ENCODE measurements around the gene CHMP6.

CHMP6 gene

DNA sequence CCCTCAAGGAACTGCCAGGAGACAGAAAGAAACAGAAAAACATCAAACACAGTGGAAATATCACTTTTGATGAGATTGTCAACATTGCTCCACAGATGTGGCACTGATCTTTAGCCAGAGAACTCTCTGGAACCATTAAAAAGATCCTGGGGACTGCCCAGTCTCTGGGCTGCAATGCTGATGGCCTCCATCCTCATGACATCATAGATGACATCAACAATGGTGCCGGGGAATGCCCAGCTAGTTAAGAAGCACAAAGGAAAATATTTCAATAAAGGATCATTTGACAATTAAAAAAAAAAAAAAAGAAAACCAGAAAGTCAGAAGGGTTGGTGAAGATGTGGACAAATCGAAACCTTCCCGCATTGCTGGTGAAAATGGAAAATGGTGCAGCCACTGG lies 14.9 kb upstream of the CHMP6 start:
- no peak for TF ChIP-seq ZNF274 (IDR thresholded peaks at IDR 0.05; ENCODE audit: low read depth, low read length)
- H3K4me3 ChIP-seq (ENCODE audit: low read length), result no peak overlapping the region

DNA sequence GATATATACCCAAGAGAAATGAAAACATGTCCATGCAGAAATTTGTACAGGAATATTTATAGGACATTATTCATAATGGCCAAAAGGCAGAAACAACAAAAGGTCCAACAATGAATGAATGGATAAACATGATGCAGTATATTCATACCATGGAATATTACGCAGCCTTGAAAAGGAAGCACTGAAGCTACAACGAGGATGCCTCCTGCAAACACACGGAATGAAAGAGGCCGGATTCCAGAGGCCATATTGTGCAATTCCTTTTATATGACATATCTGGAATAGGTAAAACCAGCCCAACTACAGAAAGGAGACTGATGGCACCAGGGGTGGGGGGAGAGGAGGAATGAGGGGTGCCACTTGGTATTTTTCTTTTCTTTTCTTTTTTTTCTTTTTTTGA lies 14.5 kb upstream of the CHMP6 start:
- no peak for TF ChIP-seq ZNF274 (IDR thresholded peaks at IDR 0.05; ENCODE audit: low read depth, low read length)
- no peak overlapping the region for H3K4me3 ChIP-seq (ENCODE audit: low read length)

DNA sequence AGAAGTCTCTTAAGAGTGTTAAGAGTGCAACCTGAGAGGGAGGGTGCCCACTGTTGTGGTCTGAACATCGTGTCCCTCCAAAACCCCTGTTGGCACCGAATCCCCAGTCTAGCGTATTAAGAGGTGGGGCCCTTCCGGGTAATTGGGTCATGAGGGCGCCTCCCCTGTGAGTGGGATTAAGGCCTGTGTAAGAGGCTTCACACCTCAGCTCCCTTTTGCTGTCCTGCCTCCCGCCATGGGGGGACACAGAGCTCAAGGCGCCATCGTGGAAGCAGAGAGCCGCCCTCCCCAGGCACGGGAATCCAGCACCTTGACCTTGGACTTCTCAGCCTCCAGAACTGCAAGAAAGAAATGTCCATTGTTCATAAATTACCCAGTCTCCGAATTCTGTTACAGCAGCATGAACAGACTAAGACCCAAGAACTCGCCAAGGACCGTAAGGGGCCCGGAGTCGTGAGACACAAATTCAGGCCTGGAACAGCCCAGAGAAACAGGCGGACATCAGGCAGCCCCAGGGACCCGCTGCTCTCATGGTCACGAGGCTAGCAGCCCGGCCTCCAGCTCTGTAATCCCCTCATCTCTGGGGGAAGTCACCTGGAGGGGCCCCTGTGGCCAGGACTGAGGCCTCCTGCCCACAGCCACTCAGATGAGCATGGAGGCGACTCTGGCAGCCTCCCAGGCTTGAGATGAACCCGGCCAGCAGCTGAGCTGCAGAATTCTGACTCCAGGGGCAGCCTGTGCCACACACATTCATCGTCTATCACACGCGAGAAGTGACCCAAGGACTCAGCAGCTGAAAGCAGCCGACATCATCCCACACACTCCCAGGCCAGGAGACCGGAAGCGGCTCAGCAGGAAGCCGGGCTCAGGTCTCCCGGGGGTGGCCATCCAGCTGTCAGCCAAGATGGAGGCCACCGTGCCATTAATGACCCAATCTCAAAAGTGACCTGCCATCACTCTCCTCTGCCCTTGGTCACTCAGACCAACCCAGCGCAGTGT lies 12.8 kb upstream of the CHMP6 start:
- H3K4me3 ChIP-seq (ENCODE audit: low read length), result no peak overlapping the region
- TF ChIP-seq ZNF274 (IDR thresholded peaks at IDR 0.05; ENCODE audit: low read depth, low read length), result no peak

DNA sequence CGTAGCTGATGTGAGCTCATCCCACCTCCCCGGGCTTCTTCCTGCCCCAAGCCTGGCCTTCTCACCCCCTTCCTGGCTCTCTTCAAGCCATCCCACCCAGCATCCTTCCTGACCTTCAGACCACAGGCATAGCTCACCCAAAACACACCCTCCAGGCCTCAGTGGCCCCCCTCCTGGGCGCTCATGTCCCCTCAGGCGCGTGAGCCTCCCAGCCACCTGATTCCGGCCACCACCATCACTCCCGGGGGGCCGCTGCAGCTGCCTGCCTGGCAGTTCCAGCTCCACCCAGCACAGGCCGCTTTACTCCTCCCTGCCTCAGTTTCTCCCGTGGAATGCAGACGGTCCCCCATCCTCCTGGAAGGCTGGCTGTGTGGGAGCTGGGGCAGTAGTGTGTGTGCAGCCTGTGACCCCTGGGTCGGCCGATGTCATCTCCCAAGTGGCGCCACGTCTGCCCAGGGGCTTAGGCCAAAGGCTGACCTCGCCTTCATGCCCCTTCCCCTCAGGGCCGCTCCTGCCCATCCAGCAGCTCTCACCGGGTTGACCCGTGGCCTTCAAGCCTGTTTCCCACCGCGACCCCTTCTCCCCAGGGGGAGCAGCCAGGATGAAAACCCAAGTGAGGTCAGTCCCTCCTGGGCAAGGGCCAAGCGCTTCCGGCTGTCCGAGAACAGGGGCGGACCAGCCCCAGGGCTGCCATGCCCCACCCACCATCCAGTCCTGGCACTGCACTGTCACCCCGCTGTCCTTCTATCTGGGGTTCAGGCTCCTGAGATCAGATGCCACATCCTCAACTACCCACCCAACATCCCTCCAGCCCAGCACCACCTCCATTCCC lies 11.9 kb upstream of the CHMP6 start:
- H3K4me3 ChIP-seq (ENCODE audit: low read length), result no peak overlapping the region
- no peak for TF ChIP-seq ZNF274 (IDR thresholded peaks at IDR 0.05; ENCODE audit: low read depth, low read length)

DNA sequence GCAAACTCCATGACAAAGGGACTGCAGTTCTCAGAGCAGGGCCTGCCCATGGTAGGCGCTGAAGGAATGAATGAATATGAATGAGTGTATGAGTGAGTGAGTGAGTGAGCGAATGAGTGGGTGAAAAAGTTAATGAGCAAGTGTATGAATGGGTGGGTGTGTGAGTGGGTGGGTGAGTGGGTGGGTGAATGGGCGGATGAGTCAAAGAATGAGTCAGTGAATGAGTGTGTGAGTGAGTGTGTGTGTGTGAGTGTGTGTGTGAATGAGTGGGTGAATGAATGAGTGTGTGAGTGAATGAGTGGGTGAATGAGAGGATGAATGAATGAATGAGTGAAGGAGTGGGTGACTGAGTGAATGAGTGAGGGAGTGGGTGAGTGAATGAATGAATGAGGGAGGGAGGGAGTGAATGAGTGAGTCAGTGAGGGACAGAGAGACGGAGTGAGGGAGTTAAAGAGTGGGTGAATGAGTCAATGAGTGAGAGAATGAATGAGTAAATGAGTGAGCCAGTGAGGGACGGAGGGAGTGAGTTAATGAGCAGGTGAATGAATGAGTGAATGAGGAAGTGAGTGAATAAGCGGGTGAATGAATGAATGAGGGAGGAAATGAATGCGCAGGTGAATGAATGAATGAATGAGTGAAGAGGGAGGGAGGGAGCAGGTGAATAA lies 11.1 kb upstream of the CHMP6 start:
- TF ChIP-seq ZNF274 (IDR thresholded peaks at IDR 0.05; ENCODE audit: low read depth, low read length), result no peak
- H3K4me3 ChIP-seq (ENCODE audit: low read length), result no peak overlapping the region

DNA sequence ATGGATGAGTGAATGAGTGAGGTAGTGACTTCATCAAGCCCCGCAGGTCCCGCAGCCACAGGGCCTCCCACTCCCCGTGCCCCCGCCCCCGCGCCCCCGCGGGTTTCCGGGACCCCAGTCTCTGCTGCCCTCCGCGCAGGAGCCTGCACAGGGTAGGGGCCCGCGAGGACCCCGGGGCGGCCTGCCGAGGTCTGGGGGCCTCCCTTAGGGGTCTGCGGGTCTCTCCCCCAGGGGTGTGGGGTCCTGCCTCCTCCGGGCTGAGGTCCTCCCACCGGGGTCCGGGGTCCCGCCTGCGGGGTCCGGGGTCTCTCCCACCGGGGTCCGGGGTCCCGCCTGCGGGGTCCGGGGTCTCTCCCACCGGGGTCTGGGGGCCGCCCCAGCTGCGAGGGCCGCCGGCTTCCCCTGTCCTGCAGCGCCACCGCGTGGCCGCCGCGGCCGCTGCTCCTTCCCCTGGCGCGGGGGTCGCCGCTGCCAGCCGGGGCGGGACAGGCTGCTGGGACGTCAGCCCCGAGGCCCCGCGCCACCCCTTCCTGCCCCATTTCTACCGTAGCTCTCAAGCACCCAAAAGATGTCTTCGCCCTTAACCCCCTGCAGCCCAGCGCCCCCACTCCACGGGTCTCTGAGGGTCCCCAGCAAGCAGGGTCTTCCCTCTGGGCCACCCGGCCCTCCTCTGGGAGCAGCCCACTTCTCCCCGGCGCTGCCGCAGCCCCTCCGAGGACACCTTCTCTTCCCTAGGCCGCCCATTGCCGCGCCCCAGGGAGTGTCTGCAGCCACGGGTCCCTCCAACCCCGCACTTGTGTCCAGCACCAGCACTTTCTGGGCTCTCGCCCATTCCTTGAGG lies 10.4 kb upstream of the CHMP6 start:
- TF ChIP-seq ZNF274 (IDR thresholded peaks at IDR 0.05; ENCODE audit: low read depth, low read length), result no peak
- no peak overlapping the region for H3K4me3 ChIP-seq (ENCODE audit: low read length)

DNA sequence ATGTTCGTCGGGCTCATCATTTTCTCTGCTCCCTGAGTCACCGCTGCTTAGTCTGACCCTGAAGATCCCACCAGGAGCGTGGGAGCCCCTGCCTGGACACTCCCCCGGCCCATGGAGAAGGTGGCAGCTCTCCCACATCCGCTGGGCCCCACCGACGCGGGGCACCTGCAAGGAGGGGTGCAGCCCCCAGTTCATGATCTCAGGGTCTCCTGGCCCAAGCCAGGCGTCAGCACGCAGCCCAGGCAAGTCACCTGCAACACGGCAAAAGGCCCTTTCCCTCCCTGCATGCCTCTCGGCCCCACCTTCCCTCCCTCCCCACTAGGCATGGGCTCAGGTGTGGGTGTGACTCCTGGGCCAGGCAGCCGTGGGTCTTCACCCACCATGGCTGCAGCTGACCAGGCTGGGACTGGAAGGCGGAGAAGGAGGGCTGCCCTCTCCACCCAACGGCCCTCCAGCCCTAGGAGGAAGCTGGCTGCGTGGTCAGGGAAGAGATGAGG lies 9.7 kb upstream of the CHMP6 start:
- H3K4me3 ChIP-seq (ENCODE audit: low read length), result no peak overlapping the region
- no peak for TF ChIP-seq ZNF274 (IDR thresholded peaks at IDR 0.05; ENCODE audit: low read depth, low read length)

DNA sequence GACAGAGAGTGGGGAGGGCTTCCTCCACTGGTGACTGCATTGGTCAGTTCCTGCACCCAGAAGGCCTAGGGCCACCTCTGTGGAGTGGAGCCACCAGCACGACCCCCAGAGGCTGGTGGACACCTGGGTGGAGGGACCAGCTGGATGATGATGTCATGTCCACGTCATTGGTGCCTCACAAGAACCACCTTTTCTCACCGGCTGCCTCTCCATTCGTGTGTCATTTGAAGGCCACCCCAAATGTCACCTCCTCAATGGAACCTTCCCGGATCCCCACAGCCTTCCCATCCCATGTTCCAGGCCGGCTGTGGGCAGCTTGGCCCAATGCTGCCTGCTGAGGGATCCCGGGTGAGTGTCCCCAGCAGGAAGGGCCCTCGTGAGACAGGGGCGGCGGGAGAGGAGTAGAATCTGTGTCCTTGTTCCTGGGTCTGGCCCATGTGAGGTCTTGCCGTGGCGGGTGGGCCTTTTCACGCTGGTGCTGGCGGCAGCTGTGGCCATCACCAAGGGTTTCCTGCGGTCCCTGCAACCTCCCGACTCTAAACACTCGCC lies 9.1 kb upstream of the CHMP6 start:
- no peak for TF ChIP-seq ZNF274 (IDR thresholded peaks at IDR 0.05; ENCODE audit: low read depth, low read length)
- H3K4me3 ChIP-seq (ENCODE audit: low read length), result no peak overlapping the region

DNA sequence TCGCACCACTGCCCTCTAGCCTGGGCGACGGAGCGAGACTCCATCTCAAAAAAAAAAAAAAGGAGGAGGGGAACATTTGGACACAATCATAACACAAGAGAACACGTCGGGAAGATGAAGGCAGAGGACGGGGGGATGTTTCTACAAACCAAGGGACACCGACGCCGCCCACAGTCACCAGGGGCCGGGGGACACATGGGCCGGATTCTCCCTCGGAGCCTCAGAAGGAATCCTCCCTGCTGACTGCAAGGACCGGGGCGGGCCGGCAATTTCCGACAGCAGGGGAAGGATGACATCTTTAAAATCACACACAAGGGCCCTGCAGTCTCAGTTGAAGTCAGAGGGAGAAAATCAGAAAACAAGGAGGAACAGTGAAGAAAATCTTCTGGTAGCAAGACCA lies 8.1 kb upstream of the CHMP6 start:
- no peak overlapping the region for H3K4me3 ChIP-seq (ENCODE audit: low read length)
- no peak for TF ChIP-seq ZNF274 (IDR thresholded peaks at IDR 0.05; ENCODE audit: low read depth, low read length)

DNA sequence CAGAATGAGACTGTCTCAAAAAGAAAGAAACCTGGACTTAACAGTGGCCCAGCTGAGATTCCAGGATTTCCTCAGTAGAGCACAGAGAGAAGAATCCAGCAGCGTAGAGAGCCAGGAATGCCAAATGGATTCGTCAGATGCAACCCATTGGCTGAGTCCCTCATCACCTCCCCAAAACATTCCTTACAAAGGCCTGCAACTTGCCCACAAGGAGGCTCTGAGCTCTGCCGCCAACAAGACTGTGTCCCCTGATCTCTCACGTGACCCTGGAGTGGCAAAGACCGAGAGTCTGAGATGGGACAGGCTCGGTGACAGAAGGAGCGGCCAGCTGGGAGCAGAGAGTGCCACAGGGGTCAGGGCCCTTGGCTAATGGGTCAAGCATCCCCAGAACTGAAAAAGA lies 6.9 kb upstream of the CHMP6 start:
- H3K4me3 ChIP-seq (ENCODE audit: low read length), result no peak overlapping the region
- TF ChIP-seq ZNF274 (IDR thresholded peaks at IDR 0.05; ENCODE audit: low read depth, low read length), result no peak

DNA sequence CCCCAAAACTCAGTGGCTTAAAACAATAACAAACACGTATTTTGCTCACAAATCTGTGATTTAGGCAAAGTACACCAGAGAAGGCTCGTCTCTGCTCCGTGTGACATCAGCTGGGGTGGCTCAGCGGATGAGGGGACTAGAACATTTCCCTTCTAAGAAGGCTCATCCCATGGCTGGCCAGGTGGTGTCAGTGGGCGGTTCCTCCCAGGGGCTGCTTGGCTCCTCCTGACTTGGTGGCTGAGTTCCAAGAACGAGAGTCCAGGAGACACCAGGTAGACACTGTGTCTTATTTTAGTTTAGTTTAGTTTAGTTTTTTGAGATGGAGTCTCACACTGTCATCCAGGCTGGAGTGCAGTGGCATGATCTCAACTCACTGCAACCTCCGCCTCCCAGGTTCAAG lies 5.6 kb upstream of the CHMP6 start:
- H3K4me3 ChIP-seq (ENCODE audit: low read length), result no peak overlapping the region
- no peak for TF ChIP-seq ZNF274 (IDR thresholded peaks at IDR 0.05; ENCODE audit: low read depth, low read length)

DNA sequence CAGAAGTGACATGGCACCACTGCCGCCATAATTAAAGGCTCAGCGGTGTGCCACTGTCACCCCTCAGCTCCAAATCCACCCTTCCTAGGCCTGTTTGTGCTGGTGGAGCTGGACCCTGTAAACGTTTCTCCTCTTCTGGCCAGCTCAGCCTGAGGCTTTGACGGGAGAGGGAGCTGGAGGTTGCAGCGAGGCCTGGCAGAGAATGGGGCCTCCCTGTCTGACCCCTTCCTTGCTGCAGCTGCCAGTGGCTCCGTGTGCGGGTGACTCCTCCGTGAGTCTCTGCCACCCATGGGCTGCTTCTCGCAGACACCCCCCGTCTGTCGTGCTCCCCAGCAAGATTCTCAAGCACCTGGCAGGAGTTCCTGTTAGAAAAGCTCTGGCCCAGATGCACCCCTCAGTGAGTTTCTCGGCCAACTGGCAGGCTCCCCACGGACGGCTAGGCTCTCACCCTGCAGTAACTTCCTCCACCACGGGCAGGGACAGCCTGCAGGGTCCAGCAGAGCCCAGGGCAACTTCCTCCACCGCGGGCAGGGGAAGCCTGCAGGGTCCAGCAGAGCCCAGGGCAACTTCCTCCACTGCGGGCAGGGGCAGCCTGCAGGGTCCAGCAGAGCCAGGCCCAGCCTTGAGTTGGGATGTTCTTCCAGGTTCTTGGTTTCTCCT lies 4.7 kb upstream of the CHMP6 start:
- no peak overlapping the region for H3K4me3 ChIP-seq (ENCODE audit: low read length)
- TF ChIP-seq ZNF274 (IDR thresholded peaks at IDR 0.05; ENCODE audit: low read depth, low read length), result no peak
